Measurements from ENCODE around the gene SLC41A2. TPM values are rescaled to one million over a fixed set of nuclear protein-coding genes. Genes with fewer than 3 reads are reported as not detected.

Gene SLC41A2
- total RNA-seq, 1 donor from 2014 or later: 4.6 TPM

DNA sequence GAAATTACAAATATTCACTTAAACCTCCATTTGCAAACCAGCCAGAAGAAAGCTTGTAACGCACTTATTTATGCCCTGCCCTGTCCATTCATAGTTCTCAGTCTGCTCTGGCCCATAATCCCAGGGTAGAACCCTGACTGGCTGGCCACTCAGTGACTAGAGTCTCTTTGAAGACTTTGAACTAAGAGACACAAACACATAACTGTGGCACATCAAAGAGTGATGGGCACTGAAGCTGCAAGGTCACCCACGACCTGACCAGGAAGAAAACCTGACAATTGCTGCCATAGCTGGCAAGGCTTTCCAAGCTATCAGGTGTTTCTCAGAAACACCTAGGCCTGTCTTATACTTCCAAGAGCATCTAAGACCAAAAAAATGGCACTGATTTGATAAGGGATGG is 28.7 kb downstream of the SLC41A2 start:
- Histone ChIP-seq H3K4me1 (no peaks in the 10 kb centered on the region), H3K4me3 (no peak overlapping the region), H3K9me3 (replicated peaks) (no peaks in the 10 kb centered on the region), H3K27me3 (ENCODE audit: low read depth) (no peaks in the 10 kb centered on the region), H3K36me3 (no peaks in the 10 kb centered on the region), H3K27ac (replicated peaks) (no peak overlapping the region)
- TF ChIP-seq, protein P1, sequence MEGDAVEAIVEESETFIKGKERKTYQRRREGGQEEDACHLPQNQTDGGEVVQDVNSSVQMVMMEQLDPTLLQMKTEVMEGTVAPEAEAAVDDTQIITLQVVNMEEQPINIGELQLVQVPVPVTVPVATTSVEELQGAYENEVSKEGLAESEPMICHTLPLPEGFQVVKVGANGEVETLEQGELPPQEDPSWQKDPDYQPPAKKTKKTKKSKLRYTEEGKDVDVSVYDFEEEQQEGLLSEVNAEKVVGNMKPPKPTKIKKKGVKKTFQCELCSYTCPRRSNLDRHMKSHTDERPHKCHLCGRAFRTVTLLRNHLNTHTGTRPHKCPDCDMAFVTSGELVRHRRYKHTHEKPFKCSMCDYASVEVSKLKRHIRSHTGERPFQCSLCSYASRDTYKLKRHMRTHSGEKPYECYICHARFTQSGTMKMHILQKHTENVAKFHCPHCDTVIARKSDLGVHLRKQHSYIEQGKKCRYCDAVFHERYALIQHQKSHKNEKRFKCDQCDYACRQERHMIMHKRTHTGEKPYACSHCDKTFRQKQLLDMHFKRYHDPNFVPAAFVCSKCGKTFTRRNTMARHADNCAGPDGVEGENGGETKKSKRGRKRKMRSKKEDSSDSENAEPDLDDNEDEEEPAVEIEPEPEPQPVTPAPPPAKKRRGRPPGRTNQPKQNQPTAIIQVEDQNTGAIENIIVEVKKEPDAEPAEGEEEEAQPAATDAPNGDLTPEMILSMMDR (IDR thresholded peaks at IDR 0.05; ENCODE audit: borderline replicate concordance): no peak
- intact Hi-C loops (cut with micrococcal nuclease): no loop called here
- DNase-seq: no peak

DNA sequence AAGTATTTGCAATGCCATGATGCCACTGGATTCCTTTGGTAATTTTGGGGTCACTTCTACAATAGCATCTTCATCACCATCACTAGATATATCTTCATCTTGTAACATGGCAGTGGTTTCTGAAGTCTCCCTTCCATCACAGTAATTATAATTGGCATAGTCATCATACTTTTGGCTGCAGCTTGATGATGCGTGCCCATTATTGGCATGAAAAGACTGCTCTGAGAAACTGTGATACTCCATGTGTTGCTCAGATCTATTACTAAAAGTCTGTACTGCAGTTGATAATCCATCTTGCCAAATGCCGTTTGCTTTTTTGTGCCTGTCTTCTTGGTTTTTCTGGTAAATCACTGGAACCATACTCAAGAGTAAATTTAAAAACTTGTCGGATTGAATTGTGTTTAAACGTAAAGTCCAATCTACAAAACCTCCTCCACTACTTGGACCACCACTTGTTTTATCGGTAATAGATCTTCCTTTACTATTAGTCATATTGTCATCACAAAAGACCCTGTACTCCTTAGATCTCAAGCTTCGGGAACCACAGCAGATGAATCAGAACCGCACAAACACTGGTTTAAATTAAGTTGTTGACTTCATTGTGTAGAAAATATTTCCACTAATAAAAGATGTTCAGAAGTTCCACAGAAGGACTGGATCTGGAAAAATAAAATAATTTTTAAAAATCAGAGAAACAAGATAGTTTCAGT is 29.9 kb downstream of the SLC41A2 start:
- no peaks in the 10 kb centered on the region for H3K27me3 ChIP-seq (ENCODE audit: low read depth)
- no peak overlapping the region for H3K27ac ChIP-seq (replicated peaks)
- no peak for DNase-seq
- H3K9me3 ChIP-seq (replicated peaks): no peaks in the 10 kb centered on the region
- intact Hi-C loops (cut with micrococcal nuclease): no loop called here
- no peak overlapping the region for H3K4me3 ChIP-seq
- TF ChIP-seq, protein P1 (IDR thresholded peaks at IDR 0.05; ENCODE audit: borderline replicate concordance): no peak
- H3K4me1 ChIP-seq: no peaks in the 10 kb centered on the region
- no peaks in the 10 kb centered on the region for H3K36me3 ChIP-seq

DNA sequence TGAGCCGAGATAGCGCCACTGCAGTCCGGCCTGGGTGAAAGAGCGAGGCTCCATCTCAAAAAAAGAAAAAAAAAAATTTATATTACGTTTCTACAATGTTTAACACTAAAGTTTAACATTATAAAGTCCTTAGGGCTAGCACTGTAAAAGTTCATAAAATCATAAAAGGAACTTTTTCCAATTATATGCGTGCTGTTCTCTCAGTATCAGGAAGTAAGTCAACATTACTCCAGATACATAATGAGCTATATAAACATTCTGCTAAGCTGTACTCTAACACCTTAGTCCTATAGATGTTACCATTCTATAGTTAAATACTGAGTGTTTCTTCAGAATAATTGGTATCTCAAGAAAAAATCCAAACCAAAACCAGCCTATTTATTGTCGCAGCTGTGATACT is 32.6 kb downstream of the SLC41A2 start:
- TF ChIP-seq, protein P1 (IDR thresholded peaks at IDR 0.05; ENCODE audit: borderline replicate concordance): no peak
- intact Hi-C loops (cut with micrococcal nuclease): no loop called here
- DNase-seq: no peak
- Histone ChIP-seq H3K9me3 (replicated peaks) (peaks cover 20% of the 10 kb centered on the region), H3K27me3 (ENCODE audit: low read depth) (no peaks in the 10 kb centered on the region), H3K4me3 (no peak overlapping the region), H3K27ac (replicated peaks) (no peak overlapping the region), H3K4me1 (no peaks in the 10 kb centered on the region), H3K36me3 (peaks cover 6% of the 10 kb centered on the region)

DNA sequence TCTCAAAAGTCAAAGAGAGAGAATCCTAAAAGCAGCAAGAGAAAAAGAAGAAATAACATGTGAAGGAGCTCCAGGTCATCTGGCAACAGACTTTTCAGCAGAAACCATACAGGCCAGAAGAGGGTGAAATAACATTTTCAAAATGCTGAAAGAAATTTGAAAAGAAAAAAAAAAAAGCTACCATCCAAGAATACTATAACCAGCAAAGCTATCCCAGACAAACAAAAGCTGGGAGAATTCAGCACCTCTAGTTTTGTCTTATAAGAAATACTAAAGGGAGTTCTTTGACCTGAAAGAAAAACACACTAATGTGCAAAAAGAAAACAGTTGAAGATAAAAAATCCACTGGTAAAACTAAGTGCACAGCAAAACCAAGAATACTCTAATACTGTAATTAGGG is 36.8 kb downstream of the SLC41A2 start:
- intact Hi-C loops (cut with micrococcal nuclease): no loop called here
- TF ChIP-seq, protein P1 (IDR thresholded peaks at IDR 0.05; ENCODE audit: borderline replicate concordance): no peak
- Histone ChIP-seq H3K4me3 (no peak overlapping the region), H3K4me1 (no peaks in the 10 kb centered on the region), H3K36me3 (peaks cover 6% of the 10 kb centered on the region), H3K27ac (replicated peaks) (no peak overlapping the region), H3K27me3 (ENCODE audit: low read depth) (no peaks in the 10 kb centered on the region), H3K9me3 (replicated peaks) (peaks cover 22% of the 10 kb centered on the region)
- no peak for DNase-seq

DNA sequence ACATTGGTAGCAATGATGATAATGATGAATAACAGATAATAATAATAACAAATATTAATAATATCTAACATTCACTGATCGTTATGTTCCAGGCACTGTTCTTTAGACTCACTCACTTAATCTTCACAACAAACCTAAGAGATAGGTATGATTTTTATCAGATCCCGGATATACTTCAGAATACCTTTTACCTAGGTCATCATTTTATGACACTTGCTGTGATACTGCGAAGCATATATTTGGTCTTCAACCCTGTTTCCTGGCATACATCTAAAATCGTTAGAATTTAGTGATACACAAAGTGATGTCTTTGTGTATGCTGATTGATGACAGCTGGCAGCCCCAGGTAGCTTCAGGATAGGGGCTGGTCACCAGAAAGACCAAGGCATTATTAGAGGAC is 46.1 kb downstream of the SLC41A2 start:
- Histone ChIP-seq H3K36me3 (no peaks in the 10 kb centered on the region), H3K4me3 (no peak overlapping the region), H3K27me3 (ENCODE audit: low read depth) (no peaks in the 10 kb centered on the region), H3K27ac (replicated peaks) (no peak overlapping the region), H3K4me1 (no peaks in the 10 kb centered on the region), H3K9me3 (replicated peaks) (no peaks in the 10 kb centered on the region)
- intact Hi-C loops (cut with micrococcal nuclease): no loop called here
- DNase-seq: no peak
- TF ChIP-seq, protein P1 (IDR thresholded peaks at IDR 0.05; ENCODE audit: borderline replicate concordance): no peak
